Stimulated activated CD4-positive, alpha-beta T cell treated with anti-CD3 and anti-CD28 coated beads, Interleukin-15, amount 100 ng/mL, for 1 hour (primary cell): ENCODE measurements around the gene PRAC1.

Source experiments
- DNase-seq, 2 donors: peaks; one replicate each; pipeline ENCODE4 v3.0.0-alpha.2; 2020; ENCODE audit warnings: low read depth in 1 of 2, low spot score in 1 of 2

The PRAC1 gene

GRCh38 chr17:48747445-48748363 is 25.4 kb upstream of the PRAC1 start:
- no peak for DNase-seq

DNA sequence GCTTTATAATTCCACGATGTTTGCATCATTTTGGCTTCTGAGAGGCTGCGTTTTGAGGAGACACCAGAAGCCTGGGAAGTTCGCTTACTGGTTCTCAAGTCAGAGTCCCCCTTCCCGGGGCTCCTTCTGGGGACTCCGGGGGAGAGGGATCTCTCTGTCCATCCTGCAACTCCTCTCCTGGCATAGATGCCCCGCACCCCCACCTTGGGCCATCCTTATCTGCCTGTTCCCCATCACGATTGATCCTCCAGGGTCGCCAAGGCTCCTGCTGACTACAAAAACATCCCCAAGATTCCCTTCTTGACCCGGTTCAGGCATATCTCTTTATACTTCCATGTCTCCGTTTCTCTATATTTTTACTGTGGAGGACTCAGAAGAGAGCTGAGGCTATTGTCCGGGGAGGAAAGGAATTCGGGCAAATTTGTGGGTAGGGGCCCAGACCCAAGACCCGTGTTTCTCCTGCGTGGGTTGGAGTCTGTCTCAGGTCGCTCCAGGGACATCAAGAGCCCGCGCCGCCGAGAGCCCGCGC is 24.7 kb upstream of the PRAC1 start:
- DNase-seq, result no peak

DNA sequence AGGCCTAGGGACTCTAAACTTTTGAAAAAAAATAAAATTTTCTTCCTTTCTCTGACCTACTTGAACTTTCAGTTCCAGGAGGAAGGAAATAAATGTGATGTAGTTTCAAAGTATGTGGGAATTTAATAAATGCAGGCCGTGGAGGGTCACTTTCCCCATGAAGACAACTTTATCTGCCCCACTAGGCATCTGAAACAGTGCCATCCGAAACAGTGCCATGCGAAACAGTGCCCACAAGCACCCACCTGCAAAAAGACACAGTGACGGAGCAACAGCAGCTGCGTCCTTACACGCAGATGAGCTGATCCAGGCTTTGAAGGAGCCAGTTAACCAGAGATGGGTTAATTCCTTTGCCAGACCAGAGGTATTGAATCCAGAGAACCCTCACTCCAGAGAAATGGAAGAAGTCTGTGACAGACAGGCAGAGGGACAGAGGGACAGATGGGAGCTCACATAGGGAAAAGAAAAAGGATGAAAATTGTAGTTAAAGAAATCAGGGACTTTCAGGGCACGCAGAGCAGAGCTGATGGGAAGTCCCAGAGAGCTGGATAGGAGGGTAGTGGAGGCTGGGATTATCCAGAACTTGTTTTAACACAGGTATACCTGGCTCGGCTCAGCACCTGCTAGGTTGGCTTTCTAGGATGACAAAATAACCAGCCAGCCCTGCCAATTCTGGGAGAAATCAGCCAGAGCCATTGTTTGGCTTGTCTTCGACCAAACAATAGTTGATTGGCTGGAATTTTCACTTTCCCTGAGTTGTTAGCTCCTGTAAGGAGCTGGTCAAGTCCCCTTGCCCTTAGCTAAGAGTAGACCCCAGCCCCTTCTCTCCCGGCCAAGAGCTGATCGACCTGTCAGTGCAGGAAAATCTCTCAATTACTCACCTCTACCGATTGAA is 23.3 kb upstream of the PRAC1 start:
- no peak for DNase-seq

DNA sequence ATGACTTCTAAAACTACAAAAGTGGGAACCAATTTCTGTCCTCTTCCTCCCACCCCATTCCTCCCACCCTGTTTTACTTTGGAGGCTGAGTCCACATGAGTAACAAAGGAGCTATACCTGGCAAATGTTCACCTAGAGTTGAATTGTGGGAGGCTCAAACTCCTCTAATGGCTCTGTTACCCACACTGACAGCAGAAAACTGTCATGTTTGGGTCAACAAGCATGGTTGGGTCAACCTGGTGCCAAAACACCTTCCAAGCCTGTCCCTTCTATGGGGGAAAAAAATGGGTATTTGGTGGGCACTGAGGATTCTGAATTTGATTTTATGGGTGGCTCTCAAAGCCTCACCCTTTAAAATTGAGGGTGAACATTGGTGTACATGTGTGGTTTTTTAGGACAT is 18.2 kb upstream of the PRAC1 start:
- no peak for DNase-seq

- DNase-seq, result no peak
Measured at GRCh38 chr17:48738803-48739526, 16.6 kb upstream of the PRAC1 start.

GRCh38 chr17:48738424-48738802 is 16.1 kb upstream of the PRAC1 start:
- DNase-seq, result no peak

DNA sequence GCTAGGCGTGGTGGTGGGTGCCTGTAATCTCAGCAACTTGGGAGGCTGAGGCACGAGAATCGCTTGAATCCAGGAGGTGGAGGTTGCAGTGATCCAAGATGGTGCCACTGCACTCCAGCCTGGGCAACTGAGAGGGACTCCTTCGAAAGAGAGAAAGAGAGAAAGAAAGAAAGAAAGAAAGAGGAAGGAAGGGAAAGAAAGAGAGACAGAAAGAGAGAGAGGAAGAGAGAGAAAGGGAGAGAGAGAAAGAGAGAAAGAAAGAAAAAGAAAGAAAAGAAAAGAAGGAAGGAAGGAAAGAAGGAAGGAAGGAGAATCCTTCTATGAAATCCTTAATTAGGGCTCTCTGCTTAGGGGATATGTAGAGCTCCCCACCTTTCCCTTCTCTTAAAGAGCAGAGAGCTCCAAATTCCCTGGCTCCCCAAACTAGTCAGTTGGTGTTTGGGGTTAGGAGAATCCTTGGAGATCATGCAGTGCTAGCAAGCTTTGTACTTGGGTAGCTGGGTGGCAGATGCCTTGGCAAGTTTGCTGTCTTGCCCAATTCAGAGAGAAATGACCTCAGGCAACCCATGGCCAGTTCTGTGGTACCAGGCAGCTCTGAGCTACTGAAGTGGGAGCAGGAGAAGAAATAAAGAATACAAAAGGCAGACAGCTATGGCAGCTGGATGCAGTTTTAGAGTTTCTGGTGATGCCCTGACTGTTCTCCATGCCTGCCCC is 15.2 kb upstream of the PRAC1 start:
- DNase-seq, result no peak

- no peak for DNase-seq
Measured at GRCh38 chr17:48735062-48735351, 12.7 kb upstream of the PRAC1 start.

DNA sequence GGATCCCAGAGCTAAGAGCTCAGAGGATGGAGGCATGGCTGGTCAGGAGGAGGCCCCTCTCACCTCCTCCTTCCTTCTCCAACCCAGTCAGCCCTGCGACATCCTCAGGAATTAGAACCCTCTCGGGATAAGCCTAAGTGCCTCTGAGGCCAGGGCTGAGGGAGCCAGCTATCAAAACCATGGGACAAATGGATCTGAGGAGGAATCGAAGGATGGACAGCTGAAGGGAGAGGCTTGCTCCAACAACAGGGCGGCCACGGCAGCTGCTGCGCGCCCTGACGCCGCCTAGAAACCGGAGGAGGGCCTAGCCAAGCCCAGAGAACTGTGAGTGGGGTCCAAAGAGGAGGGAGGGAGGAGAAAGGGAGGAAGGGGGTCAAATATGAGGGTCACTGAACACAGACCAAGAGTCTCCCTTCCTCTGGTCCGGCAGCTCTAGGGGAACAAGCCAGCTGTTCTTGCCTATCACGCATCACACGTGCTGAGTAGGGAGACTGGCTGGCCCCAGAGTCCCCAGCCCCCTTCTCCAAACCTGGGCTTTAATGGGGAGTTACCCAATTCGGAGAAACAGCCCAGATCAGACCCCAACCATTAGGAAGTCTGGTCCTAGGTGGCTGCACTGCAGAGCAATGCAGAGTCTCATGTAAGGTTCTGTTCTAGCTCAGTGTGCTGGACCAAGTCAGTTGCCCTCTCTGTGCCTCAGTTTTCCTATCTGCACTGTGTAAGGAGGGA is 12.2 kb upstream of the PRAC1 start:
- DNase-seq, result no peak

GRCh38 chr17:48733632-48734328 is 11.5 kb upstream of the PRAC1 start:
- no peak for DNase-seq

- DNase-seq, result no peak
Measured at GRCh38 chr17:48732688-48733629, 10.6 kb upstream of the PRAC1 start.

- no peak for DNase-seq
Measured at GRCh38 chr17:48731355-48731754, 9.0 kb upstream of the PRAC1 start.

DNA sequence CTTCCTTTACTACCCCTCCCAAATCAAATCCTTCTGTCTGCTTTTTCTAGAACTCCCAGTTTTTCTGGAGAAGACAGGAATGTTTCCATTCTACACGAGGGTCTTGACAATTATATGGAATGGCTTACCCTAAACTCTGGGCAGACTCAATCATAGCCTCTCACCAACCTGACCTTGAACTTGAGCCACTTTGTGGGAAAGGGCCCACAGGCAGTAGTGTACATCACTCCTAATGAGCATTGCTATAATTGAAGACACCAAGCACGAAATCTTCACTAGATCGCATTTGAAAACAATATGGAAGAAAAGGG is 7.9 kb upstream of the PRAC1 start:
- no peak for DNase-seq

DNA sequence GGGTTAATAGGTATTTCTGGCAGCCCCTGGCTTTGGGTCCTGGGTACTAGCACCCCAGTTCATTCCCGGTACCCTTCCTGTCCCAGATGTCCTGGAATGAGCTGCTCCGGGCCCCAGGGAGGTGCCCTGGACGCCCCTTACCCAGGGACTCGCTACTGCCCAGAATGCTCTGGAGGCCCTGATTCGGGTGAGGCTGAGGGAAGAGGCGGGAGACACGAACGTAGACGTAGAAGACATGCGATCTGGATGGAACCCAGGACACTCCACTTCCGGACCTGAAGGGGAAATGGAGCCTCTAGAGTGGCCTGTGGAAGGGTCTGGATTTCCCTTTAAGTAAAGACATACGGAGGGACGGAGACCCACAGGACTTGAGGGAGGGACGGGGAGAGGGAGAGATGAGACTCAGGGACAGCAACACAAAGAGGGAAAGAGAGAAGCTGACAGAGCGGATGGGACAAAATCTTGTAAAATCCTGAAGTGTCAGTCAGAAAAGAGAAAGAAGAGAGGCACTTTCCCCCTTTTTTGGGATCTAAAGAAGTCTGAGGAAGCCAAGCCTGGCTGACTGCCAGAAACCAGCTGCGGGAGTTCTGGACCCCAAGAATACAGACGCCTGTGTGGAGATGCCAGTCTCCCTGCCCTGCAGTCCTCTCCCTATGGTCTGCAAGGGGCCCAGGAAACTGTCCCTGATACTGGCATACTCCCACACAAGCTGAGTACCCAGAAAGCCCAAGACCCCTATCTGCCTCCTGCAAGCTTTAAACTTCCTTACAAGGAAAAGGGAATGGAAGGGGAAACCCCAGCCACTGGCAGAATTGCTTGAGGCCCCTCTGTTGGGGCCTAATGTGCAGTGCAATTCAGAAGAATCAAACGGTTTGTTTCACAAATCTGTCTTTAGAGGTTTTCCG is 7.3 kb upstream of the PRAC1 start:
- no peak for DNase-seq

- no peak for DNase-seq
Measured at GRCh38 chr17:48728232-48729231, 6.2 kb upstream of the PRAC1 start, which contains the start of gene HOXB13. TSS of gene HOXB13 (minus strand) at chr17:48728750. CDS start at chr17:48728593, 157 bp downstream.
